ENCODE measurements around the gene CHD1L. TPM values are rescaled to one million over a fixed set of nuclear protein-coding genes. Genes with fewer than 3 reads are reported as not detected.
A peak's percentile ranks its signal among the peaks of the same experiment; 100 is the strongest.

CHD1L gene
- total and polyA plus RNA-seq, 2 of the 13 experiments (the other 11 are each of a cell fraction or from before 2014, with no cell fraction given) = 74.3 to 111 TPM

- TF ChIP-seq ZNF414 (CRISPR knock-in tag; IDR thresholded peaks at IDR 0.05) = no peak
- no peak for TF ChIP-seq ARID5B (CRISPR knock-in tag; IDR thresholded peaks at IDR 0.05)
- no peak for TF ChIP-seq ZNF709 (CRISPR knock-in tag; IDR thresholded peaks at IDR 0.05)
- TF ChIP-seq ASH2L (IDR thresholded peaks at IDR 0.05; ENCODE audit: insufficient read length, low read depth, low read length) = peak; percentile 47
- no peak for TF ChIP-seq KDM1A (CRISPR knock-in tag; IDR thresholded peaks at IDR 0.05)
- TF ChIP-seq ZSCAN31 (CRISPR knock-in tag; IDR thresholded peaks at IDR 0.05; ENCODE audit: low read depth) = no peak
- TF ChIP-seq HOXA5 (CRISPR knock-in tag; IDR thresholded peaks at IDR 0.05) = no peak
- no peak for TF ChIP-seq MXD4 (CRISPR knock-in tag; IDR thresholded peaks at IDR 0.05)
- no peak for TF ChIP-seq SNAPC5 (CRISPR knock-in tag; IDR thresholded peaks at IDR 0.05; ENCODE audit: borderline replicate concordance)
- no peak for TF ChIP-seq AHR (CRISPR knock-in tag; IDR thresholded peaks at IDR 0.05)
- no peak for TF ChIP-seq TP53 (CRISPR knock-in tag; conservative IDR thresholded peaks at IDR 0.05)
- TF ChIP-seq GATA4 (IDR thresholded peaks at IDR 0.05; ENCODE audit: borderline replicate concordance, low read depth) = no peak
- no peak for TF ChIP-seq FOSL2 (CRISPR knock-in tag; IDR thresholded peaks at IDR 0.05)
- no peak for TF ChIP-seq ZNF713 (CRISPR knock-in tag; IDR thresholded peaks at IDR 0.05)
- no peak for TF ChIP-seq HNF4G (IDR thresholded peaks at IDR 0.05; ENCODE audit: borderline replicate concordance, low read depth, low read length)
- TF ChIP-seq HNF4G (CRISPR knock-in tag; IDR thresholded peaks at IDR 0.05; ENCODE audit: borderline replicate concordance, low read depth) = no peak
- TF ChIP-seq ZNF598 (CRISPR knock-in tag; IDR thresholded peaks at IDR 0.05; ENCODE audit: borderline replicate concordance) = no peak
- no peak for TF ChIP-seq ZNF563 (CRISPR knock-in tag; IDR thresholded peaks at IDR 0.05)
- TF ChIP-seq HBP1 (CRISPR knock-in tag; IDR thresholded peaks at IDR 0.05; ENCODE audit: low read depth) = peak; percentile 13; the same call in 1 of the 2 replicates
- TF ChIP-seq ZNF251 (CRISPR knock-in tag; IDR thresholded peaks at IDR 0.05) = no peak
- TF ChIP-seq ZNF891 (CRISPR knock-in tag; IDR thresholded peaks at IDR 0.05) = no peak
- TF ChIP-seq SNAPC2 (CRISPR knock-in tag; IDR thresholded peaks at IDR 0.05) = no peak
- peak; percentile 85 for TF ChIP-seq KMT2A (CRISPR knock-in tag; IDR thresholded peaks at IDR 0.05)
Measured at GRCh38 chr1:147243228-147243685, 773 bp downstream of the CHD1L start (continued).
